SK-N-SH (cell line): ENCODE measurements around the gene ZNF599. TPM values are rescaled to one million over a fixed set of nuclear protein-coding genes. Genes with fewer than 3 reads are reported as not detected.

Source experiments
- CTCF ChIA-PET: fragments of 300-600, 350-600 bp; formaldehyde crosslinking; extraction: SDS; loops from one replicate; lab custom pipeline; 2021; lab: Yijun Ruan, JAX
- POLR2A ChIA-PET: fragments of 350-600 bp; sonication (Branson Sonifier 250); formaldehyde crosslinking; extraction: SDS; loops from one replicate; lab custom pipeline; 2020; ENCODE audit warnings: antibody characterized with exemption, inconsistent platforms; lab: Yijun Ruan, JAX
- DNase-seq: peaks from one replicate; pipeline ENCODE4 v3.0.0; 2012
- H2AFZ ChIP-seq: fragments of 200-600 bp; sonication (generic); 2 replicates; pipeline ENCODE4 v1.8.1; 2016; ENCODE audit warnings: antibody characterized with exemption, mild to moderate bottlenecking, low read depth
- H3F3A ChIP-seq: fragments of 200-600 bp; sonication (generic); replicated peaks from 2 replicates; pipeline ENCODE3; 2016; ENCODE audit warnings: antibody characterized with exemption, mild to moderate bottlenecking; ENCODE audit not compliant: insufficient read depth
- H3K27ac ChIP-seq, 2 experiments: fragments of 200-500 bp in 1 of 2; fragments of 200-600 bp in 1 of 2; sonication (Bioruptor generic) in 1 of 2; sonication (generic), shearing (Covaris generic) in 1 of 2; 2 replicates each; pipeline versions ENCODE4 v1.5.1 to v1.6.1; 2014 to 2016; ENCODE audit warnings: low read depth in 2 of 2, inconsistent platforms in 1 of 2, low read length in 1 of 2, mild to moderate bottlenecking in 1 of 2, mixed read lengths in 1 of 2
- H3K27me3 ChIP-seq: fragments of 200-600 bp; sonication (generic), shearing (Covaris generic); 2 replicates; pipeline ENCODE4 v1.6.1; 2016; ENCODE audit warnings: mixed run types; ENCODE audit not compliant: insufficient read depth
- H3K36me3 ChIP-seq, 2 experiments: fragments of 200-500 bp in 1 of 2; fragments of 200-600 bp in 1 of 2; sonication (Bioruptor generic) in 1 of 2; sonication (generic) in 1 of 2; replicated peaks in 1 of 2; 2 replicates each; pipeline versions ENCODE3 to v1.5.1; 2014 to 2016; ENCODE audit warnings: low read length in 1 of 2, mild to moderate bottlenecking in 1 of 2; ENCODE audit not compliant: insufficient read depth in 2 of 2, control insufficient read depth in 1 of 2
- H3K4me1 ChIP-seq, 2 experiments: fragments of 200-500 bp in 1 of 2; fragments of 200-600 bp in 1 of 2; sonication (Bioruptor generic) in 1 of 2; sonication (generic), shearing (Covaris generic) in 1 of 2; 2 replicates each; pipeline versions ENCODE4 v1.5.1 to v1.6.1; 2014 to 2016; ENCODE audit warnings: low read depth in 1 of 2, low read length in 1 of 2, mixed run types in 1 of 2; ENCODE audit not compliant: insufficient read depth in 2 of 2, control insufficient read depth in 1 of 2
- H3K4me2 ChIP-seq: fragments of 200-600 bp; sonication (generic), shearing (Covaris generic); 2 replicates; pipeline ENCODE4 v1.6.1; 2017; ENCODE audit warnings: mixed run types
- H3K4me3 ChIP-seq, 2 experiments: fragments of 200-500 bp in 1 of 2; fragments of 200-600 bp in 1 of 2; sonication (Bioruptor generic) in 1 of 2; sonication (generic), shearing (Covaris generic) in 1 of 2; 2 replicates each; pipeline versions ENCODE4 v1.5.1 to v1.8.1; 2014 to 2016; ENCODE audit warnings: low read depth in 2 of 2, inconsistent platforms in 1 of 2, low read length in 1 of 2, mild to moderate bottlenecking in 1 of 2, mixed read lengths in 1 of 2, moderate library complexity in 1 of 2
- H3K79me2 ChIP-seq: fragments of 200-600 bp; sonication (generic); 2 replicates; pipeline ENCODE4 v1.8.1; 2017; ENCODE audit warnings: mild to moderate bottlenecking; ENCODE audit not compliant: insufficient read depth
- H3K9ac ChIP-seq: fragments of 200-600 bp; sonication (generic); 2 replicates; pipeline ENCODE4 v1.6.1; 2017; ENCODE audit warnings: mixed run types
- H3K9me2 ChIP-seq: fragments of 200-600 bp; sonication (generic); 2 replicates; pipeline ENCODE4 v1.6.1; 2017; ENCODE audit warnings: mixed run types
- H3K9me3 ChIP-seq: fragments of 200-600 bp; sonication (generic); 2 replicates; pipeline ENCODE4 v1.6.1; 2017; ENCODE audit warnings: mixed run types, mild to moderate bottlenecking, moderate library complexity
- H4K20me1 ChIP-seq: fragments of 200-600 bp; sonication (generic); 2 replicates; pipeline ENCODE4 v1.6.1; 2017; ENCODE audit warnings: mild to moderate bottlenecking, mixed run types; ENCODE audit not compliant: insufficient read depth
- CHD2 ChIP-seq: fragments of 150-350 bp; IDR thresholded peaks from 2 replicates; pipeline ENCODE4 v1.6.1; 2018; ENCODE audit warnings: low read length; ENCODE audit not compliant: partially characterized antibody
- ELF1 ChIP-seq: IDR thresholded peaks from 2 replicates; pipeline ENCODE4 v1.4.0; 2012
- FOSL2 ChIP-seq: IDR thresholded peaks from 2 replicates; pipeline ENCODE4 v1.4.0; 2012; ENCODE audit warnings: low read depth, mild to moderate bottlenecking, moderate library complexity, borderline replicate concordance
- FOXM1 ChIP-seq: IDR thresholded peaks from 2 replicates; pipeline ENCODE4 v1.4.0; 2012; ENCODE audit warnings: low read depth, mild to moderate bottlenecking
- GABPA ChIP-seq: IDR thresholded peaks from 2 replicates; pipeline ENCODE4 v1.4.0; 2012; ENCODE audit warnings: low read depth, mild to moderate bottlenecking
- GATA2 ChIP-seq: sonication (generic); formaldehyde crosslinking; IDR thresholded peaks from 2 replicates; pipeline ENCODE4 v1.5.0; 2020; ENCODE audit warnings: mild to moderate bottlenecking, missing genetic modification reagents
- MEF2A ChIP-seq: IDR thresholded peaks from 2 replicates; pipeline ENCODE4 v1.4.0; 2012; ENCODE audit warnings: low read depth, borderline replicate concordance
- POLR2AphosphoS5 ChIP-seq: IDR thresholded peaks from 2 replicates; pipeline ENCODE4 v1.6.1; 2012; ENCODE audit warnings: low read depth, low read length
- RAD21 ChIP-seq: IDR thresholded peaks from 2 replicates; pipeline ENCODE4 v1.6.1; 2012; ENCODE audit warnings: mild to moderate bottlenecking, low read length
- RXRA ChIP-seq: IDR thresholded peaks from 2 replicates; pipeline ENCODE4 v1.4.0; 2012; ENCODE audit warnings: low read depth, mild to moderate bottlenecking, borderline replicate concordance
- SMC3 ChIP-seq: IDR thresholded peaks from 2 replicates; pipeline ENCODE4 v1.6.1; 2012; ENCODE audit warnings: low read depth, low read length, improper control_type of control experiment
- YY1 ChIP-seq: IDR thresholded peaks from 2 replicates; pipeline ENCODE4 v1.4.0; 2012; ENCODE audit warnings: low read depth, mild to moderate bottlenecking
- WGBS: methylation state at CpG from one replicate; pipeline ENCODE4 v1.1.6; 2017; ENCODE audit warnings: low lambda C conversion rate; 5-methylcytosine and 5-hydroxymethylcytosine counted together
- polyA plus RNA-seq, 3 experiments: library from polyadenylated mRNA; depleted of rRNA; stranded (reverse); fragments of >200 nt; gene quantifications; 2 replicates each; pipeline ENCODE4 v1.2.3, GENCODE V29; 2012
- TF ChIP-seq, protein P1 (sequence below): fragments of 150-350 bp; IDR thresholded peaks from 2 replicates; pipeline ENCODE4 v1.6.1; 2016; ENCODE audit warnings: mild to moderate bottlenecking, low read depth, low read length
- TF ChIP-seq, protein P2 (sequence below): fragments of 200-600 bp; sonication (generic); IDR thresholded peaks from 2 replicates; pipeline ENCODE4 v1.6.1; 2017; ENCODE audit warnings: antibody characterized with exemption, mild to moderate bottlenecking, moderate library complexity
- TF ChIP-seq, protein P3 (sequence below): IDR thresholded peaks from 2 replicates; pipeline ENCODE4; 2012
- TF ChIP-seq, protein P4 (sequence below): IDR thresholded peaks from 2 replicates; pipeline ENCODE4 v1.4.0; 2012; ENCODE audit warnings: low read depth
- TF ChIP-seq, protein P5 (sequence below): IDR thresholded peaks from 2 replicates; pipeline ENCODE4 v1.4.0; 2012; ENCODE audit warnings: low read depth, borderline replicate concordance
- TF ChIP-seq, protein P6 (sequence below): fragments of 150-350 bp; IDR thresholded peaks from 2 replicates; pipeline ENCODE4 v1.6.1; 2017; ENCODE audit warnings: antibody characterized with exemption, low read length, low read depth, borderline replicate concordance

ZNF599 gene
- polyA plus RNA-seq, 1 of the 3 experiments (the other 2 are of a cell fraction), result 17.9 TPM

DNA sequence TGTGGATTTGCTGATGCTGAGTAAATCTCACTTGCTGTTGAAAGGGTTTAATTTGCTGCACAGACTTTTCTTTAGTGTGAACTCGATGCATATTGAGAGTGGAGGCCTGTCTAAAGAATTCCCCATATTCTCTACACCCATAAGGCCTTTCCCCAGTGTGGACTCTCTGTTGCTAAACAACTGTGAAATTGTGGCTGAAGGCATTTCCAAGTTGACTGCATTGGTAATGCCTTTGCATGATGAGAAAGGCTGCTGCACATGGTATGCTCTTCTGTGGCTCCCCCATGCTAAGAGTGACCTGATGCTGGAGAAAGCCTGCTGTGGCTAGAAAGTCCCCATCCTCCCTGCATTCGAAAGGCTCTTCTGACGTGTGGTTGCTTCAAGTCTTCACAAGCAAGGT is 6.6 kb upstream of the ZNF599 start:
- no peaks in the 10 kb centered on the region for H3K9me2 ChIP-seq
- no peaks in the 10 kb centered on the region for H3K79me2 ChIP-seq
- H3K4me1 ChIP-seq, result no peaks in the 10 kb centered on the region; a peak in 1 of 4 replicates
- no peaks in the 10 kb centered on the region for H3F3A ChIP-seq
- H3K27ac ChIP-seq, result no peak overlapping the region
- TF ChIP-seq, protein P1, sequence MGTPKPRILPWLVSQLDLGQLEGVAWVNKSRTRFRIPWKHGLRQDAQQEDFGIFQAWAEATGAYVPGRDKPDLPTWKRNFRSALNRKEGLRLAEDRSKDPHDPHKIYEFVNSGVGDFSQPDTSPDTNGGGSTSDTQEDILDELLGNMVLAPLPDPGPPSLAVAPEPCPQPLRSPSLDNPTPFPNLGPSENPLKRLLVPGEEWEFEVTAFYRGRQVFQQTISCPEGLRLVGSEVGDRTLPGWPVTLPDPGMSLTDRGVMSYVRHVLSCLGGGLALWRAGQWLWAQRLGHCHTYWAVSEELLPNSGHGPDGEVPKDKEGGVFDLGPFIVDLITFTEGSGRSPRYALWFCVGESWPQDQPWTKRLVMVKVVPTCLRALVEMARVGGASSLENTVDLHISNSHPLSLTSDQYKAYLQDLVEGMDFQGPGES, result no peak
- TF ChIP-seq YY1 (no peak), RAD21 (no peak), POLR2AphosphoS5 (no peak), FOSL2 (no peak), RXRA (no peak), ELF1 (no peak), SMC3 (no peak), MEF2A (no peak), GATA2 (no peak), GABPA (no peak), FOXM1 (no peak), CHD2 (no peak)
- TF ChIP-seq, protein P2, sequence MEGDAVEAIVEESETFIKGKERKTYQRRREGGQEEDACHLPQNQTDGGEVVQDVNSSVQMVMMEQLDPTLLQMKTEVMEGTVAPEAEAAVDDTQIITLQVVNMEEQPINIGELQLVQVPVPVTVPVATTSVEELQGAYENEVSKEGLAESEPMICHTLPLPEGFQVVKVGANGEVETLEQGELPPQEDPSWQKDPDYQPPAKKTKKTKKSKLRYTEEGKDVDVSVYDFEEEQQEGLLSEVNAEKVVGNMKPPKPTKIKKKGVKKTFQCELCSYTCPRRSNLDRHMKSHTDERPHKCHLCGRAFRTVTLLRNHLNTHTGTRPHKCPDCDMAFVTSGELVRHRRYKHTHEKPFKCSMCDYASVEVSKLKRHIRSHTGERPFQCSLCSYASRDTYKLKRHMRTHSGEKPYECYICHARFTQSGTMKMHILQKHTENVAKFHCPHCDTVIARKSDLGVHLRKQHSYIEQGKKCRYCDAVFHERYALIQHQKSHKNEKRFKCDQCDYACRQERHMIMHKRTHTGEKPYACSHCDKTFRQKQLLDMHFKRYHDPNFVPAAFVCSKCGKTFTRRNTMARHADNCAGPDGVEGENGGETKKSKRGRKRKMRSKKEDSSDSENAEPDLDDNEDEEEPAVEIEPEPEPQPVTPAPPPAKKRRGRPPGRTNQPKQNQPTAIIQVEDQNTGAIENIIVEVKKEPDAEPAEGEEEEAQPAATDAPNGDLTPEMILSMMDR, result no peak
- TF ChIP-seq, protein P3, sequence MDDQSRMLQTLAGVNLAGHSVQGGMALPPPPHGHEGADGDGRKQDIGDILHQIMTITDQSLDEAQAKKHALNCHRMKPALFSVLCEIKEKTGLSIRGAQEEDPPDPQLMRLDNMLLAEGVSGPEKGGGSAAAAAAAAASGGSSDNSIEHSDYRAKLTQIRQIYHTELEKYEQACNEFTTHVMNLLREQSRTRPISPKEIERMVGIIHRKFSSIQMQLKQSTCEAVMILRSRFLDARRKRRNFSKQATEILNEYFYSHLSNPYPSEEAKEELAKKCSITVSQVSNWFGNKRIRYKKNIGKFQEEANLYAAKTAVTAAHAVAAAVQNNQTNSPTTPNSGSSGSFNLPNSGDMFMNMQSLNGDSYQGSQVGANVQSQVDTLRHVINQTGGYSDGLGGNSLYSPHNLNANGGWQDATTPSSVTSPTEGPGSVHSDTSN, result no peak
- TF ChIP-seq, protein P4, sequence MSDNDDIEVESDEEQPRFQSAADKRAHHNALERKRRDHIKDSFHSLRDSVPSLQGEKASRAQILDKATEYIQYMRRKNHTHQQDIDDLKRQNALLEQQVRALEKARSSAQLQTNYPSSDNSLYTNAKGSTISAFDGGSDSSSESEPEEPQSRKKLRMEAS, result no peak
- TF ChIP-seq, protein P5, sequence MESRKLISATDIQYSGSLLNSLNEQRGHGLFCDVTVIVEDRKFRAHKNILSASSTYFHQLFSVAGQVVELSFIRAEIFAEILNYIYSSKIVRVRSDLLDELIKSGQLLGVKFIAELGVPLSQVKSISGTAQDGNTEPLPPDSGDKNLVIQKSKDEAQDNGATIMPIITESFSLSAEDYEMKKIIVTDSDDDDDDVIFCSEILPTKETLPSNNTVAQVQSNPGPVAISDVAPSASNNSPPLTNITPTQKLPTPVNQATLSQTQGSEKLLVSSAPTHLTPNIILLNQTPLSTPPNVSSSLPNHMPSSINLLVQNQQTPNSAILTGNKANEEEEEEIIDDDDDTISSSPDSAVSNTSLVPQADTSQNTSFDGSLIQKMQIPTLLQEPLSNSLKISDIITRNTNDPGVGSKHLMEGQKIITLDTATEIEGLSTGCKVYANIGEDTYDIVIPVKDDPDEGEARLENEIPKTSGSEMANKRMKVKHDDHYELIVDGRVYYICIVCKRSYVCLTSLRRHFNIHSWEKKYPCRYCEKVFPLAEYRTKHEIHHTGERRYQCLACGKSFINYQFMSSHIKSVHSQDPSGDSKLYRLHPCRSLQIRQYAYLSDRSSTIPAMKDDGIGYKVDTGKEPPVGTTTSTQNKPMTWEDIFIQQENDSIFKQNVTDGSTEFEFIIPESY, result no peak
- TF ChIP-seq, protein P6, sequence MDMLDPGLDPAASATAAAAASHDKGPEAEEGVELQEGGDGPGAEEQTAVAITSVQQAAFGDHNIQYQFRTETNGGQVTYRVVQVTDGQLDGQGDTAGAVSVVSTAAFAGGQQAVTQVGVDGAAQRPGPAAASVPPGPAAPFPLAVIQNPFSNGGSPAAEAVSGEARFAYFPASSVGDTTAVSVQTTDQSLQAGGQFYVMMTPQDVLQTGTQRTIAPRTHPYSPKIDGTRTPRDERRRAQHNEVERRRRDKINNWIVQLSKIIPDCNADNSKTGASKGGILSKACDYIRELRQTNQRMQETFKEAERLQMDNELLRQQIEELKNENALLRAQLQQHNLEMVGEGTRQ, result no peak
- TF ChIP-seq, all 33 proteins: peak for 0
- no peak overlapping the region for H3K4me2 ChIP-seq
- ChIA-PET CTCF (no interaction called here), POLR2A (interaction anchor here (0.6 kb wide), 1 partner anchor 143 kb away, joined by 7 read pairs; no protein-coding TSS in a partner anchor)
- no peak for DNase-seq
- no peaks in the 10 kb centered on the region for H3K9me3 ChIP-seq
- H2AFZ ChIP-seq, result no peak overlapping the region
- no peaks in the 10 kb centered on the region for H3K36me3 ChIP-seq
- no peaks in the 10 kb centered on the region for H4K20me1 ChIP-seq
- 2% methylated on average over 3 of the region's 3 CpGs for WGBS
- H3K4me3 ChIP-seq, result no peak overlapping the region
- H3K27me3 ChIP-seq, result no peaks in the 10 kb centered on the region
- no peak overlapping the region for H3K9ac ChIP-seq
